DND-41 (cell line): ENCODE results near the gene EPN3.

ENCODE experiments used
- ATAC-seq: fragments of 200-7000 bp; cut with Tn5 transposase; 3 replicates; pipeline ENCODE4 v1.9.1; 2021; ENCODE audit warnings: low read depth; ENCODE audit not compliant: insufficient read depth
- DNase-seq: peaks from one replicate; pipeline ENCODE4 v3.0.0-alpha.2; 2020
- H2AFZ ChIP-seq: 2 replicates; pipeline ENCODE4 v1.6.0; 2012; ENCODE audit warnings: low read depth, low read length
- H3K27ac ChIP-seq: 2 replicates; pipeline ENCODE4 v1.5.1; 2012; ENCODE audit warnings: low read length, inconsistent platforms
- H3K27me3 ChIP-seq: fragments of 200-600 bp; sonication (generic); 2 replicates; pipeline ENCODE4 v1.6.0; 2012; ENCODE audit warnings: low read length, mild to moderate bottlenecking, inconsistent platforms; ENCODE audit not compliant: insufficient read depth, poor library complexity
- H3K36me3 ChIP-seq: 2 replicates; pipeline ENCODE4 v1.5.1; 2012; ENCODE audit warnings: low read length, inconsistent platforms; ENCODE audit not compliant: insufficient read depth
- H3K4me1 ChIP-seq: 2 replicates; pipeline ENCODE4 v1.5.1; 2012; ENCODE audit warnings: mild to moderate bottlenecking, low read length; ENCODE audit not compliant: insufficient read depth
- H3K4me2 ChIP-seq: 2 replicates; pipeline ENCODE4 v1.6.0; 2012; ENCODE audit warnings: mild to moderate bottlenecking, moderate library complexity, low read length, inconsistent platforms; ENCODE audit not compliant: insufficient read depth
- H3K4me3 ChIP-seq, 2 experiments: fragments of 200-600 bp in 1 of 2; shearing (Covaris generic) in 1 of 2; 2 replicates each; pipeline ENCODE4 v1.5.1; 2012 to 2016; ENCODE audit warnings: inconsistent platforms in 2 of 2, low read length in 2 of 2, mild to moderate bottlenecking in 2 of 2, low read depth in 1 of 2, moderate library complexity in 1 of 2
- H3K79me2 ChIP-seq: 2 replicates; pipeline ENCODE4 v1.6.0; 2012; ENCODE audit warnings: low read length, inconsistent platforms; ENCODE audit not compliant: insufficient read depth
- H3K9ac ChIP-seq: 2 replicates; pipeline ENCODE4 v1.6.0; 2012; ENCODE audit warnings: low read depth, mild to moderate bottlenecking, inconsistent platforms, low read length, moderate library complexity
- H3K9me3 ChIP-seq: 2 replicates; pipeline ENCODE4 v1.5.1; 2012; ENCODE audit warnings: low read length, moderate library complexity, mild to moderate bottlenecking, inconsistent platforms; ENCODE audit not compliant: insufficient read depth, severe bottlenecking
- H4K20me1 ChIP-seq: 2 replicates; pipeline ENCODE4 v1.6.0; 2012; ENCODE audit warnings: low read length; ENCODE audit not compliant: insufficient read depth
- CTCF ChIP-seq: IDR thresholded peaks from 2 replicates; pipeline ENCODE4 v1.5.1; 2012; ENCODE audit warnings: borderline replicate concordance, low read length, moderate library complexity, mild to moderate bottlenecking; ENCODE audit not compliant: poor library complexity, severe bottlenecking; ENCODE audit errors: extremely low read depth
- EZH2 ChIP-seq: IDR thresholded peaks from 3 replicates; pipeline ENCODE4 v1.6.1; 2012; ENCODE audit warnings: borderline replicate concordance, low read depth, mild to moderate bottlenecking, moderate library complexity, low read length, inconsistent platforms; ENCODE audit not compliant: severe bottlenecking

The EPN3 gene

GRCh38 chr17:50517504-50518383, 14.8 kb upstream of the EPN3 start:
- no peak overlapping the region for H3K27ac ChIP-seq
- ATAC-seq (no peak), DNase-seq (no peak)
- H3K79me2 ChIP-seq: no peaks in the 10 kb centered on the region
- no peaks in the 10 kb centered on the region for H4K20me1 ChIP-seq
- no peak overlapping the region for H3K4me2 ChIP-seq
- H3K4me3 ChIP-seq: no peak overlapping the region
- TF ChIP-seq EZH2: no peak
- no peak for TF ChIP-seq CTCF
- no peak overlapping the region for H2AFZ ChIP-seq
- H3K9me3 ChIP-seq: no peaks in the 10 kb centered on the region
- H3K27me3 ChIP-seq: peaks cover 5% of the 10 kb centered on the region
- no peaks in the 10 kb centered on the region for H3K4me1 ChIP-seq
- H3K9ac ChIP-seq: no peak overlapping the region
- no peaks in the 10 kb centered on the region for H3K36me3 ChIP-seq

- no peak overlapping the region for H3K4me2 ChIP-seq
- H2AFZ ChIP-seq: no peak overlapping the region
- H3K27me3 ChIP-seq: peaks cover 5% of the 10 kb centered on the region
- ATAC-seq (no peak), DNase-seq (no peak)
- H4K20me1 ChIP-seq: no peaks in the 10 kb centered on the region
- H3K4me3 ChIP-seq: no peak overlapping the region
- no peak overlapping the region for H3K9ac ChIP-seq
- no peaks in the 10 kb centered on the region for H3K36me3 ChIP-seq
- TF ChIP-seq EZH2 (no peak), CTCF (no peak)
- no peaks in the 10 kb centered on the region for H3K9me3 ChIP-seq
- H3K4me1 ChIP-seq: no peaks in the 10 kb centered on the region
- no peaks in the 10 kb centered on the region for H3K79me2 ChIP-seq
- no peak overlapping the region for H3K27ac ChIP-seq
Measured at GRCh38 chr17:50518384-50519023, 14.0 kb upstream of the EPN3 start.

- Histone ChIP-seq H3K27me3 (peaks cover 5% of the 10 kb centered on the region), H3K79me2 (no peaks in the 10 kb centered on the region), H3K4me3 (no peak overlapping the region), H3K9ac (no peak overlapping the region), H3K9me3 (no peaks in the 10 kb centered on the region), H2AFZ (no peak overlapping the region), H3K4me1 (no peaks in the 10 kb centered on the region), H4K20me1 (no peaks in the 10 kb centered on the region), H3K4me2 (no peak overlapping the region), H3K36me3 (no peaks in the 10 kb centered on the region), H3K27ac (no peak overlapping the region)
- TF ChIP-seq CTCF: no peak
- ATAC-seq (no peak), DNase-seq (no peak)
Measured at GRCh38 chr17:50519141-50519834, 13.2 kb upstream of the EPN3 start.
